Osteoblast (primary cell): Measurements from ENCODE around the gene LHX4. TPM values are rescaled to one million over a fixed set of nuclear protein-coding genes. Genes with fewer than 3 reads are reported as not detected.
A peak's percentile ranks its signal among the peaks of the same experiment; 100 is the strongest.

ENCODE experiments used
- DNase-seq: peaks from one replicate; pipeline ENCODE4 v3.0.0; 2011; ENCODE audit warnings: low spot score, mixed read lengths; ENCODE audit not compliant: insufficient read length; ENCODE audit errors: missing footprints
- H2AFZ ChIP-seq: 2 replicates; pipeline ENCODE4 v1.6.0; 2011; ENCODE audit warnings: mild to moderate bottlenecking, low read length
- H3K27ac ChIP-seq: 2 replicates; pipeline ENCODE4 v1.5.1; 2011; ENCODE audit warnings: mild to moderate bottlenecking, low read depth, low read length, moderate library complexity
- H3K27me3 ChIP-seq: 2 replicates; pipeline ENCODE4 v1.6.0; 2012; ENCODE audit warnings: mild to moderate bottlenecking, control low read depth, inconsistent platforms, low read length, moderate library complexity; ENCODE audit not compliant: insufficient read depth
- H3K36me3 ChIP-seq: 2 replicates; pipeline ENCODE4 v1.5.1; 2011; ENCODE audit warnings: mild to moderate bottlenecking, low read length, control low read depth, moderate library complexity; ENCODE audit not compliant: insufficient read depth
- H3K4me1 ChIP-seq: 2 replicates; pipeline ENCODE4 v1.5.1; 2011; ENCODE audit warnings: mild to moderate bottlenecking, low read length, control low read depth, moderate library complexity; ENCODE audit not compliant: insufficient read depth
- H3K4me2 ChIP-seq: 2 replicates; pipeline ENCODE4 v1.6.0; 2011; ENCODE audit warnings: mild to moderate bottlenecking, low read length; ENCODE audit not compliant: insufficient read depth
- H3K4me3 ChIP-seq: fragments of 200-600 bp; sonication (generic); 3 replicates; pipeline ENCODE4 v1.5.1; 2012; ENCODE audit warnings: mild to moderate bottlenecking, low read length, inconsistent platforms; ENCODE audit not compliant: insufficient read depth
- H3K79me2 ChIP-seq: 2 replicates; pipeline ENCODE4 v1.6.0; 2012; ENCODE audit warnings: mild to moderate bottlenecking, low read length, control low read depth, inconsistent platforms; ENCODE audit not compliant: insufficient read depth
- H3K9me3 ChIP-seq: 2 replicates; pipeline ENCODE4 v1.5.1; 2011; ENCODE audit warnings: low read depth, low read length, control low read depth
- H4K20me1 ChIP-seq: 2 replicates; pipeline ENCODE4 v1.6.0; 2012; ENCODE audit warnings: mild to moderate bottlenecking, low read length, control low read depth; ENCODE audit not compliant: insufficient read depth
- total RNA-seq: library from RNA; depleted of rRNA; stranded (reverse); fragments of >200 nt; gene quantifications from 2 replicates; pipeline ENCODE4 v1.2.3, GENCODE V29; 2012
- TF ChIP-seq, protein P1 (sequence below): IDR thresholded peaks from 2 replicates; pipeline ENCODE4 v1.5.1; 2011; ENCODE audit warnings: mild to moderate bottlenecking, low read depth, low read length, moderate library complexity; ENCODE audit errors: extremely low read depth

LHX4 gene
- total RNA-seq, 1 donor: not detected

DNA sequence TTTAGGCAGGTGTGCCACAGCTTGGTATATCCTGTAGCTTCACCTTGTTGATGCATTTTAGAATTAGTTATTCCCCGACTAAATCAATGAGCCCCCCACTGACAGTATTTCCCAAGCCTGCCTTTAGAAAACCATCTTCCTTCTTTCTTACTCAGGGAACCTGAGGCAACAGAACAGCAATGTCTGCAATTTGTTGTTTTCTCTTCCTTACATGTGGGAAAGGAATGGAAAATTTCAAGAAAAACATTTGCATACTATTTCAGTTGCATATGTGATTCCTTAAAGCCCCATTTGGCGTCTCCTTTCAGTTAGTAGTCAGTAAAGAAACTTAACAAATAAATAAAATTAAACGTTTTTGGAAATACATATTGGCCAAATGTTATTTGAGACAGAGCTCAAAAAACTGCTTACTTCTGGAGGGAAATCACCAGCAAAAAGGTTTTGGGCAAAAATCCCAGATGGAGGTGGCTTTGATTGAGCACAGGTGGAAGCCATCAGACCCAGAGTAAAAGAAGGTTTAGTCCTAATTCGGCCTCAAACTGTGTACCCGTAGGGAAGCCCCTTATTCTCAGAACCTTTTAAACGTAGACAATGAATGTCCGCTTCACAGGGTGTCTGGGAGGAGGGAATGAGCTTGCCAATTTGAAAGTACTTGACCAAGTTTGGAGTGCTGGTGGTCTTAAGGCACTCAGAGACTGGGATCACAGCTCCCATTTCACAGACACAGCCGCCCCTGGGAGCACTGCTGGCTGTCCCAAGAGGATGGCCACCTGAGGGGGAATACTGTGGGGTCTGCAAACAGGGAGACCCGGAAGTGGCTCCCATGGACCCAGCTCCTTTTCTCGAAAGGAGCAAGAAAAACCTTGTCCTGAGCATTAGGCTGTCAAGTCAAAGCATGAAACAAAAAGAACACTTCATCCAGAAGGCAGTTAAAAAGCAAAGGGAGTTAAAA, 9.4 kb downstream of the LHX4 start:
- Histone ChIP-seq H3K27ac (no peak overlapping the region), H2AFZ (no peak overlapping the region), H3K27me3 (peaks cover 79% of the 10 kb centered on the region), H3K4me2 (no peak overlapping the region), H3K9me3 (no peaks in the 10 kb centered on the region), H3K4me3 (no peak overlapping the region), H4K20me1 (peaks cover 3% of the 10 kb centered on the region), H3K79me2 (no peaks in the 10 kb centered on the region), H3K36me3 (no peaks in the 10 kb centered on the region), H3K4me1 (no peaks in the 10 kb centered on the region)
- TF ChIP-seq, protein P1, sequence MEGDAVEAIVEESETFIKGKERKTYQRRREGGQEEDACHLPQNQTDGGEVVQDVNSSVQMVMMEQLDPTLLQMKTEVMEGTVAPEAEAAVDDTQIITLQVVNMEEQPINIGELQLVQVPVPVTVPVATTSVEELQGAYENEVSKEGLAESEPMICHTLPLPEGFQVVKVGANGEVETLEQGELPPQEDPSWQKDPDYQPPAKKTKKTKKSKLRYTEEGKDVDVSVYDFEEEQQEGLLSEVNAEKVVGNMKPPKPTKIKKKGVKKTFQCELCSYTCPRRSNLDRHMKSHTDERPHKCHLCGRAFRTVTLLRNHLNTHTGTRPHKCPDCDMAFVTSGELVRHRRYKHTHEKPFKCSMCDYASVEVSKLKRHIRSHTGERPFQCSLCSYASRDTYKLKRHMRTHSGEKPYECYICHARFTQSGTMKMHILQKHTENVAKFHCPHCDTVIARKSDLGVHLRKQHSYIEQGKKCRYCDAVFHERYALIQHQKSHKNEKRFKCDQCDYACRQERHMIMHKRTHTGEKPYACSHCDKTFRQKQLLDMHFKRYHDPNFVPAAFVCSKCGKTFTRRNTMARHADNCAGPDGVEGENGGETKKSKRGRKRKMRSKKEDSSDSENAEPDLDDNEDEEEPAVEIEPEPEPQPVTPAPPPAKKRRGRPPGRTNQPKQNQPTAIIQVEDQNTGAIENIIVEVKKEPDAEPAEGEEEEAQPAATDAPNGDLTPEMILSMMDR: no peak
- peak; percentile 78 for DNase-seq

DNA sequence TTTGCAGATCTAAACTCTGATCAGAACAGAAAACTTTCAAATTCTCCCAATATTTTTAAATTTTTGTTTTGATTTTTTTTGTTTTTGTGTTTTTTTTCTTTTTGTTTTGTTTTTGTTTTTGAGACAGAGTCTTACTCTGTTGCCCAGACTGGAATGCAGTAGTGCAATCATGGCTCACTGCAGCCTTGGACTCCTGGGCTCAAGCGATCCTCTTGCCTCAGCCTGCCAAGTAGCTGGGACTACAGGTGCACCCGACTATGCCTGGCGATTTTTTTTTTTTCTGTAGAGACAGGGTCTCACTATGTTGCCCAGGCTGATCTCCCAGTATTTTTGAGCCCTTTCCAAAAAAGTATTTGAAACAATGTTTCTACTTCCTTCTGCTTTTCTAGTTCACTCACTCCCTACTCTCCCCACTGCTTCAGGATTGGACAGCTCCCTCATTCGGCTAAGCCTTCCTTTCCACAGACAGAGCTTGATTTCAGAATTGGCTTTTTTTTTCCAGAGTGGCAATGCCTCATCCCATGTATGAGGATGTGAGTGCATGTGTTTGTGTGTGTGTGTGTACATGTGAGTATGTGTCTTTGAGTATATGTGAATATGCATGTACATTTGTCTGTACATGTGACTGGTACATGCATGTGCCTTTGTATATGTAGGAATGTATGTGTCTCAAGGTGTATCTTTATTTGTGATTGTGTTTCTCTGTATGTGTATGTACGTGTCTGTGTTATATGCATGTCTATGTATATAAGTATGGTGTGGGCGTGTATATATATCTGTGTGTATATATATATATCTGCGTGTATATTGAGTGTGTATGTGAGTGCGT, 11.9 kb downstream of the LHX4 start:
- Histone ChIP-seq H2AFZ (no peak overlapping the region), H3K36me3 (no peaks in the 10 kb centered on the region), H3K4me3 (no peak overlapping the region), H3K27ac (no peak overlapping the region), H3K4me2 (no peak overlapping the region), H3K9me3 (no peaks in the 10 kb centered on the region), H4K20me1 (peaks cover 3% of the 10 kb centered on the region), H3K79me2 (no peaks in the 10 kb centered on the region), H3K27me3 (peaks cover 53% of the 10 kb centered on the region), H3K4me1 (no peaks in the 10 kb centered on the region)
- peak; percentile 85 for DNase-seq
- TF ChIP-seq, protein P1: no peak

DNA sequence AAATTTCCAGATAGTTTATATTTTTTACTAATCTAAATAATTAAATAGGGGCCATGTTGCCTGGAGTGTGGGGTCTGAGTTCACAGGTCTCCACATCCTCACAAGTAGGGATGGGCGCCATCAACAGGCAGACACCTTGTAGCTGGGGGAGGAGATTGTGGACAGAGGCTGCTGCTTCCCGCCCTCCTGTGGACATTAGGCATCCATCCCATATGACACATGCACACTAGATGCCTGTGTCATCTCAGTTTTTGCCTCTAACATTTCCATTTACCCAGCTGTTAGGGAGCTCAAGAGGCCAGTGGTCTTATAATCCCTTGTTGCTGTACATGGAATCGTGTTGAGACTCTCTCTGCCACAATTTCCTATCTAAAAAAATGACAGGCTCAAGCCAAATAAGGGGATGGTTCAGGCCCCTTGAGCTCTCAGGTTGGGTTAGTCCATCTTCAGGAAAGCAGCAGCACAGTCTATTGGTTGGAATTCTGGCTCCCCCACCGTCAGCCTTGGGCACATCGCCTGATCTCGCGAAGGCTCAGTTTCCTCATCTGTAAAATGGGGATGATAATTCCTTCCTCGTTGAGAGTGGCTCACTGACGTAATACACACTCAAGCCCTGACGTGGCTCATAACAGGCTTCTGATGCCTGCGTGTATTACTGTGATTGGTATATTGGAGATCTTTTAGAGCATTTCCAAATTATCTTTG, 13.6 kb downstream of the LHX4 start:
- no peaks in the 10 kb centered on the region for H3K4me1 ChIP-seq
- no peak overlapping the region for H3K4me3 ChIP-seq
- no peak overlapping the region for H3K27ac ChIP-seq
- H3K9me3 ChIP-seq: no peaks in the 10 kb centered on the region
- H3K36me3 ChIP-seq: no peaks in the 10 kb centered on the region
- no peak overlapping the region for H2AFZ ChIP-seq
- peak; percentile 57 for DNase-seq
- H3K27me3 ChIP-seq: peaks cover 36% of the 10 kb centered on the region
- TF ChIP-seq, protein P1: no peak
- no peaks in the 10 kb centered on the region for H4K20me1 ChIP-seq
- H3K79me2 ChIP-seq: no peaks in the 10 kb centered on the region
- H3K4me2 ChIP-seq: no peak overlapping the region
